HG03575 (cell line): ENCODE data around the gene NACC2.

Source experiments
- ATAC-seq: cut with Tn5 transposase; IDR thresholded peaks from one replicate; pipeline ENCODE4 v1.9.1; 2021; ENCODE audit not compliant: unreplicated experiment, insufficient number of reproducible peaks, low FRiP score; ENCODE audit errors: extremely low read depth

NACC2 gene

DNA sequence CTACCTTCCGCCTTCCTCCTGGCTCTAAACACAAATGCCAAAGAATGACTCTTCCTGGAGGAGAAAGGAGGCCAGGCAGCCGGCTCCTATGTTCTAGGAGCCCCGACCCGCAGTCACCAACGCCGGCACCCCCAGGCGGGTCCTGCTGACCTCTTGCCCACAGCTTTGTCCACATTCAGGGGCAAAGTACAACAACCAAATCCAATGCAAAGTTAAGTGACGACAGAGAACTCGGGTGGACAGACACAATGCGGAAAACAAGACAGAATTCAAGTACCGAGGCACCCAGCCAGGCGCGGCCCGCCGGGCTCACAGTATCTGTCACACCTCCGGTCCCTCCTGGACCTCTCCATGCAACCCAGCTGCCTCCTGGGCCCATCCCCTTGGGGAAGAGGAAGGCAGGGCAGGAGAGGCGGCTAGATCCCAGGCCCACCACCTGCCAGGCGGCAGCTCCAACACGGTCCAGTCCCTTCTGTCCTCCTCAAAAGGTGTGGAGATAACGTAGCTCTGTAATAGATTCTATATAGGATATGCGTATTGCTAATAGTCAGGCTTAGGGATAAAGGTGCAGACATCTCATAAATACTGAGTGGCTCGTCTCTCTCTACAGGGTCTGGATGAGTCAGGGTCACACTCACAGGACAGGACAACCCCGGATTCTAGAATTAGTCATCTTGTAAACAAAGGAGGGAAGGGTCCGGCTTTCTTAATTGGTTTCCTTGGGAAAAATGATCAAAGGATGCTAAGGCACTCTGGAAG, 87.0 kb downstream of the NACC2 start:
- ATAC-seq: no peak

DNA sequence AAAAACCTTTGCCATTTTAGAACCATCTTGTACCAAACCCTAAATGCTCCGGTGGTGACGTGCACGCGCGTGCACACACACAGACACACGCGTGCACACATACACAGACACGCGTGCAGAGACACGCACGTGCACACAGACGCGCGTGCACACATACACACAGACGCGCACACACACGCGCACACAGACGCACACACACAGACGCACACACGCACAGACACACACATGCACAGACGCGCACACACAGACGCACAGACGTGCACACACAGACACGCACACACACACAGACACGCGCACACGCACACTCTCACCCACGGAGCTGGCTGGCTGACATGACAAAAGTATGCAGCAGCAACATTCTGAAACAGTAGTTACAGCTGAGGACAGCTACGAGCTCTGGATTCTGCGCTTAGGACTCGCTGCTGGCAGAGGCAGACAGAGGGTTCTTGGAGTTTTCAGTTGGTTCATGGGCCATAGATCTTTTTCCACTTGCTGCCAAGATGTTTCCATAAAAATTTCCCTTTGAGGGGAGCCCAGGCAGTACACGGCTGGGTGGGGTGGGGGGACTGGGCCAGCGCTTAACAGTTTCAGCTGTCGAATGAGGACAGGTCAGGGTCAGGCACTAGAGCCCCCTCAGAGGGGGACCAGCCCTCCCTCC, 87.7 kb downstream of the NACC2 start:
- no peak for ATAC-seq

DNA sequence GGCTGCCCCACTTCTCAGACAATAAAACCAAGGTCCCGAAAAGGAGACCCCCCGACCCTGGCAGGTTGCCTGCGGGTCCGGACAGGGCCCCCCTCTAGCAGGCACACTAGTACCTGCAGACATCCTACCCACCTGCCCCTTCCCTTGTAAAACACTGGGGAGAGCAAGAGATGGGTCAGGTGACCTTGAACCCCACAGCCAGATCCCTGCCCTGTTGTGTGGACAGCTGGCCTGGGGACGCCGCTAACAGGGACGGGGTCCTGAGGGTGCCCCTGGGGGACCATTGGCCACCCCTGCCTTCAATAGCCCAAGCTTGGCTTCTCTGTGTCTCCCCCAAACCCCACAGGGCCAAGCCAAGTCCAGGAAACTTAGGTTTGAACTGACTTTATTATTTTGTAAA, 88.9 kb downstream of the NACC2 start:
- ATAC-seq: no peak

DNA sequence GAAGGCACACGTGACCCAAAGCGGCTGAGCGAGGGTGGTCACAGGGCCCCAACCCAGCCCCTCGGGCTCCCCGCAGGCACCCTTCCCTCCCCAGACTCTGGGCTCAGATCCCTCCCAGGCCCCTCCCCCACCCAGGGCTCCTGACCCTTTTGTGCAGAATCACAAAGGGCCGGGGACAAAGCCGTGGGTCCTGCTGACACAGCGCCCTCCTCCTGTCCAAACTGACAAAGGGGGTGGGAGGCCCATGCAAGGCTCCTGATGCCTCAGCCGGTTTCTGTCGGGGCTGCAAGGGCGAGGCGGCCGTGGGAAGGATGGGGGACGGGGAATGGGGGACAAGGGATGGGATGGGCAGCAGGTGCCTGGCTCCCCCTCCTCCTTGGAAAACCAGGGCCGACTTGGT, 90.4 kb downstream of the NACC2 start:
- ATAC-seq: no peak

DNA sequence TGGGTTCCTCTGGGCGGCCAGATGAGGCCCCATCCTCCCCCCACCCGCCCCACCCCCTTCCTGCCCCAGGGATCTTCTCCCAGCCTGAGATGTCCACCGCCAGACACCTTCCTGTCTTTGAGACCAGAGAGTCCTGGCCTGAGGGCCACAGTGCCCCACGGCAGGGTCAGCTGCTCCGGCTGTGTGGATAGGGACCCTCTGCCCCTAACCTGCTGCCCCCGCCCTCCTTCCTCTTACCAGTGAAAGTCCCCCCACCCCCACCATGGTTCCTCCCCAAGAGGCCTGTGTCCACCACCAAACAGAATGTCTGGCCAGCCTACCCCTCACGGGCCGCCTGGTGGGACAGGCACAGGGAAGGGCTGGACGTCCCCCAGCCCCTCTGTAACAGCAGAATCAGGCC, 90.9 kb downstream of the NACC2 start:
- ATAC-seq: no peak

DNA sequence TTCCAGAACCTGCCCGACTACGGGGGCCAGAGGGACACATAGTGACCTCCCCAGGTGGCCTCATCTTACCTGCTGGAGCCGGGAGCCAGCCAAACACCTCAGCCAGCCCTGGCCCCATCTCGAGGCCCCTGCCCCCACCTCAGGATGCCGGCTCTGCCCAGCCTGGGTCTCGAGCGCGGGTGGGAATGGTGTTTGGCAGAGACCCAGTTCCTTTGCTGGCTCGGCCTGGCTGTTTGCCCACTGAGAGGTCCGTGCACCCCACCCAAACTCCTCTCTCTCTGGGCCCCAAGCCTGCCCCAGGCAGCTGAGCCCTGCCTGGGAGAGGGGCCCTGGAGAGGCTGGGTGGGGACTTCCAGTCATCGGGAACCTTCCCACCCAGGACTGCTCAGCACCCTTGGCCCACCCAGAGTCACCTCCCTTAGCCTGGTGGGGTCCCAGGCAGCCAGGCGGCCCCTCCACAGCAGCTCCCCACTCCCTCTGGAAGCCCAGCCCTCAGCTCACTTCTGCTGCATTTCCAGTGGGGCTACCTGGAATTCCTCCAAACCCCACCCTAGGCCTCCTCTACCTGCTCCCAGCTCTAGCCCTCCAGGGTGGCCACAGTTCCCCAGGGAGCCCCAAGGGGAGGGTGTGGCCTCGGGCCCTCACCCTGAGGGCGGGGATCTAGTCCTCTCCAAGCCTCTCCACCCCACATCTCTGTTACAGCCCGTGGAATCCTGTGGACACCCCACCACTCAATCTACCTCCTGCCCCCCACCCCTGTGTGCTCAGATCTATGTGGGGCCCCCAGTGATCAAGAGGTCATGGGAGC, 91.5 kb downstream of the NACC2 start:
- no peak for ATAC-seq

DNA sequence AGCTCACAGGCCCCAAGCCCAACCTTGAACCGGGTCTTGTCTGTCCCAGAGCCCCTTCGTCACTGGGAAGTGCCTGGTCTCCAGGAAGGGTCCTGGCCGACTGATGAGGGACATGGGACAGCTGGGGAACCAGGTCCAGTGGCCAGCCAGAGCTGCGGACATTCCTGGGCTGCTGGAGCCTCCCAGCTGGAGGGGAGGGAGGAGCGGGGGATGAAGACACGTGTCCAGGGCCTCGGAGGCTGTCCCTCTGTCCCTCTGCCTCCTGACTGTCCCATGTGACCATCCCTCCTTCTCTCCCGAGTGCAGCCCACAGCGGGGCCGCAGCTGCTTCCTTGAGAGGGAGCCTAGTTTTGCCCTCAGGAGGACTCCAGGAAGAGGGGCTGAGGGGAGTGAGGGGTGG, 92.2 kb downstream of the NACC2 start:
- ATAC-seq: no peak

DNA sequence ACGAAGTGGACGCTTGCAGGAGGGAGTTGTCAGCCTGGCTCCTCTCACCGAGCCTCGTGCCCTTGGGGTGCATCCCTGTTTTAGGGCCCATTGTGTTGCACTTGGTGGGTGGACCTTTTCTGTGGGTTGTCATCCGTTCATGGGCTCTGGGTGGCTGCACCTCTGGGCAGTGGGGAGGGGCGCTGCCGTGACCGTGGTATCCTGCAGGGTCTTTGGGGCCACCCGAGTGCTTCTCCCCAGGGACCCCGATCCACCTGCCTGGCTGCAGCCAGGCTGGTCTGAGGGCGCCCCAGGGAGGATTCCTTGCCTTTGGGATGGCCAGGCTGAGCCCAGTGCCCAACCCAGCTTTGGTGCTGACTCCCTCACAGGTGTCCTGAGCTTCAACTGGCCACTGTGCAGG, 92.9 kb downstream of the NACC2 start:
- no peak for ATAC-seq

DNA sequence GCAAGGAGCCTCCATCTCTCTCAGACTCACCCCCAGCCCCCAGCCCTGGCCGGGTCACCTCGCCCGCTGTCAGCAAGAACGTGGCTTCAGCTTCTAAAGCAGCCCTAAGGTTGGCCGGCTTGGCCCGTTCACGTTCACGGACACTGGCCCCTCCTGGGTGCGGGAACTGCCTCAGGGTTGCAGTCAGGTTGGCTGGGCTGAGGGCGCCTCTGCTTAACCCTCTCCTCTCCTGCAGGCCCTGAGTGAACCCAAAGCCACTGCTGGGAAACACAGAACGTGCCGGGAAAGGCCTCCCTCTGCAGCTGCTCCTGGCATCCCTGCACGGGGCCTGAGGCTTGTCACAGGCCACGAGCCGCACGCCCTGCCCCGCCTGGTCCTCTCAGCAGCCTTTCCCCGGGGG, 93.9 kb downstream of the NACC2 start:
- ATAC-seq: no peak

DNA sequence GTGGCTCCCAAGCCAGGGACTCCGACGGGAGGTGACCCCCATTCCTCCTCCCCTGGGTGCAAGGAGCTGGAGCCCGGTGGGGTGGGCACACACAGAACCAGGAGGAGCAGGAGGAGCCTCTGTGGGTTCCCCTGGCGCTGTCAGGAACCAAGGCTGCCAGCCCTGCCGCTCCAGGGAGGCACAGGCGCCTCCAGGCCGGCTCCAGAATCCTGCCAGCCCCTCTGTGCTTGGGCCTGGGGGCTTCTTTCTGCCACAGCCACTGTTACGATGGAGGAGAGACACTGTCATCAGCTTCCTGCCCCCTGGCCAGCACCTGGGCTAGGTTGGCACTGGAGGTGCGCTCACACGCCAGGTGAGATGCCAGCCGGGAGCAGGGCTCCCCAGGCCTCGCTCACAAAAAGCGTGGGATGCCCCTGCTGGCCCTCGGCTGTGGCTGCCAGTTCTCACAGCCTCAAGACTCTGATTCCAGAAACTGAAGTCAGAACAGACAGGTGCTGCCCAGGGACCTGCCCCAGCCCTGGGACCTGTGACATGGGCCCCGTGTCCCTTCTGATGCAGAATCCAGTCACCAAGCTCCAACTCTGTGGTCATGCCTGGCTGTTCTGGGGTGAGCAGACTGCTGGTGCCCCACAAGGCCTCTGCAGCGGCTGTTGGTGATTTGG, 96.5 kb downstream of the NACC2 start:
- no peak for ATAC-seq

DNA sequence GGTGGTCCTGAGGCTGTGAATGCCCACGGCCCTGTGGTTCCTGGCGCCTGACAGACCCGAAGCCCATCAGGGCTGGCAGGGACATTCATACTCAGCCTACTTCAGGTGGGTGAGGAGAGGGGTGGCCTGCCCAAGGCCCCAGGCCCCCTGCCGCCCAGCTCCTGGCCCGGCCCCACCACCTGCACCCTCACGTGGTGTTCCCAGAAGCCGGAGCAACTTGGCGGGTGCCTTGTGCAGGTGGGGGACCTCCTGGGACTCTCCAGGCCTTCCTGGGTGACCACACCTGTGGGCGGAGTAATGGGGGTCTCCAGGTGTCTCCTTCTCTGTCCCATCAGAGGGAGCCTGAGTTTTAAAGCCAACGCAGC, 97.1 kb downstream of the NACC2 start:
- no peak for ATAC-seq

DNA sequence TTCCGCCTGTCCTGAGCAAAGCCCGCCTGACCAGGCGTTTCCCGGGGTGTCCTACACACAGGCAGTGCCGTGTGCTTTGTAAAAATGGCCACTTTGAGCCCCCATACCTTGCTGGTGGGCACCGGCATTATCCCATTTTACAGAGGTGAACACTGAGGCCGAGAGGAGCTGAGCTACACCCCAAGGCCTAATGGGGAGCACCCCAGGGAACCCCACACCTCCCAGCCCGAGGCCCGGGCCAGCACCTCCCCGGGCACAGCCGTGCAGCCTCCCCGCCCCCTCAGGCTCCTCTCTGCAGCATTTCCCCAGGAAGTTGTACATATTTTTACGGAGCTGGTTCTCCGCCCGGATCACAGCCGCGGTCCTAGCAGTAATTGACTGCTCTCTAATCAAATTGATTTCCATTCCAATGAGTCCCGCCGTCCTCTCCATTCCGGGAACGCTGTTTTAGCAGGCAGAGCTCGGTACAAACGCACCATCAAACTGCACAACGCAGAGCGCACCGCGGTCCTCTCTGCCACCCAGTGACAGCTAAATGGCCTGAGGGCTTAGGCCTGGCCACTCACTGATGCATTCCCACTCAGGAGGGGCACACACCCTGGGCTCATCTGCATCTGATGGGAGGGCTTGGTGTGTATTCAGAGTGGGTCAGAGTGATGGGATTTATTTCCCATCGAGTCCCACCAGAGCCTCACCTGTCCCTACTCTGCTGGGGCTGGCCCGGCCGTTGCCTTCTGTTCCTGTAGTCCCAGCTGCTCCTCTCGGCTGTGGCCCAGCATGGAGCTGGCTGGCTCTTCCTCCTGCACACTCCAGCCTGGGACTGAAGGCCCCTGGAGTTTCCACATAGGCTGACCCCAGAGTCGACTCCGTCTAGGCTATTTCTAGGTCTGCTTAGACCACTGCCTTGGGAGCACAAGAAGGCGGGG, 97.7 kb downstream of the NACC2 start:
- ATAC-seq: no peak

DNA sequence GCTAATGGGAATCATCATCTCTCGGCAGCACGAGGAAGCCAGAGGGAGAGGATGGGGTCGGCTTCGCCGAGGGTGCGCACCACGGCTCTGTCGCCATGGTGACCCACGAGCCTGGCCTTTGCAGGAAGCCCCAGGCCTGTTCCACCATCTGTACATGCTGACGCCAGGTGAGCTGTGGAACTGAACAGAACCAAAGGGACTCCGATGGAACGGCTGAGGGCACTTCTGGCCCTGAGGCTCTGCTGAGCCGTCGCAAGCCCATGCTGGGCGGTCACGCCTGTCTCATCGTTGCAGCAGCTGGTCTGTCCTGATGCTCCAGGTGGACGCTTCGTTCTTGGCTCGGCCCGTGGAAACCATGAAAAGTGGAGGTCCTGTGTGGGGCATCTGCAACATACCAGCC, 99.3 kb downstream of the NACC2 start:
- ATAC-seq: no peak

DNA sequence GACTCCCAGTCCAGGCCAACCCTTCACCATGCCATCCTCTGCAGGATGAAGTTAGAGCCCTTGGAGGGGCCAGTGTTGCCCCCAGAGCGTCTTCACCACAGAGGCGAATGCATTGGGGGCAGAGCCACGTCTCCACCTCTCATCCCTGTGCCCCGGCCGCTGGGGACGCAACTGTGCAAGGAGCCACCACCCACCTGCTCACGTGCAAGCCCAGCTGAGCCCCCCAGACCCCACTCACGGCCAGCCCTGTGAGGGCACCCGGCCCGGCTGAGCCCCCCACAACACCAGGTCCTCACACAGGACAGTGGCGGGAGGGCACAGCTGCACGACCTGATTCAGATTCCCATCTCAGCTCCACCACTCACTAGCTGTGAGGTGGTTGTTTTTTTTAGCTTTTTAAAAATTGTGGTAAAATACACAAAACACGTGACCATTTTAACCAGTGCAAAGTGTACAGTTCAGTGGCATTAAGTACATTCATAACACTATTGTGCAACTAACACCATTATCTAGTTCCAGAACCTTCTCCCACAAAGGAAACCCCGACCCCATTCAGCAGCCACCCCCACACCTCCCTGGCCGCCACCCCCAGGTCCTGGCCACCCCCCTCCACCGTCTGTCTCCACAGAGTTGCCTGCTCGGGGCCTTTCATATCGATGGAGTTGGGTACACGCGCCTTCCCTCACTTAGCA, 100.4 kb downstream of the NACC2 start:
- no peak for ATAC-seq

DNA sequence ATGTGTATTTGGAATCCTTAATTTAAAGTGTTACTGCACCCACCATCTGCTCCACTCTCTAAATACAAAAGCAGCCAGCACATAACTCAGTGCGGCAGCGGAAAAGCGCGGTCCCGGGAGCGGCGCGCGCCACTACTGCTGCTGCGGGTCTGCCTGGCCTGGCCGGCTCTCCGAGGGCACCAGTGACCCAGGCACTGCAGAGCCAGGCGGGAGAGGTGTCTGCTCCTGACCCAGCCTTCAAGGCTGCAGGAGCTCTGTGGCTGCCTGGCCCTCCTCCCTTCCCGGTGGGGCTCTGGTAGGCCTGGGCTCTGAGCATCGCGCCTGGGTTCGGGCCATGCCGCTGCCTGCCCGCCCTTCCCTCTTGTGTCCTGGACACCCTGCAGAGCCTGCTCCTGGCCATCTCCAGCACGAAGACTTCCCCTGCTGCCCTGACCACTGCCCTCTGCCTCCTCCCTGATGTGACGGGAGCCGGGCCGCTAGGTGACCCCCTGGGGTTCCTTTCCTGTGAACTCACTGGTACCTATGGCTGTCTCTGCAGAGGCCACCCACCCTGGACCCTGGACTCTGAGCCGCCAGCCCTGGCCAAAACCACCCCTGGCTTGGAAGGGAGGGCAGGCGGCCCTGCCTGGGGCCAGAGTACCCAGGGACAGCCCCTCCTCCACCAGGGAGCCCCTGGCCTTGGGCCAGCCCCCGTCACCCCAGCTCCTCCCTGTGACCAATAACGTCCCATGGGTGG, 101.2 kb downstream of the NACC2 start:
- no peak for ATAC-seq

DNA sequence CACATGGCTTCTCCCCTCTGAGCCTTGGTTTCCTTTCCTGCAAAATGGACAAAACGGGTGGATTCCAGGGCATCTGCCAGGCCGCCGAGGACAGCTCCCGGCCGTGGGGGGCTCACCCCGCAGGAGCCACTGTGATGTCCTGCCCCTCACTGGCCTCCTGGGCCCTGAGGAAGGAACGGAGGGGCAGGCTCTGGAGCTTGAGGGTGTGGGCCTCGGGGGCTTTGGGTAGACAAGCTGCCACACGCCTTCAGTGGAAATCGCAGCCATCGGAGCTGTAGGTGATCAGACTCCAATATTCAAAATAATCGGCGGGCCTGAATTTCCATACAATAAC, 101.7 kb downstream of the NACC2 start:
- no peak for ATAC-seq

DNA sequence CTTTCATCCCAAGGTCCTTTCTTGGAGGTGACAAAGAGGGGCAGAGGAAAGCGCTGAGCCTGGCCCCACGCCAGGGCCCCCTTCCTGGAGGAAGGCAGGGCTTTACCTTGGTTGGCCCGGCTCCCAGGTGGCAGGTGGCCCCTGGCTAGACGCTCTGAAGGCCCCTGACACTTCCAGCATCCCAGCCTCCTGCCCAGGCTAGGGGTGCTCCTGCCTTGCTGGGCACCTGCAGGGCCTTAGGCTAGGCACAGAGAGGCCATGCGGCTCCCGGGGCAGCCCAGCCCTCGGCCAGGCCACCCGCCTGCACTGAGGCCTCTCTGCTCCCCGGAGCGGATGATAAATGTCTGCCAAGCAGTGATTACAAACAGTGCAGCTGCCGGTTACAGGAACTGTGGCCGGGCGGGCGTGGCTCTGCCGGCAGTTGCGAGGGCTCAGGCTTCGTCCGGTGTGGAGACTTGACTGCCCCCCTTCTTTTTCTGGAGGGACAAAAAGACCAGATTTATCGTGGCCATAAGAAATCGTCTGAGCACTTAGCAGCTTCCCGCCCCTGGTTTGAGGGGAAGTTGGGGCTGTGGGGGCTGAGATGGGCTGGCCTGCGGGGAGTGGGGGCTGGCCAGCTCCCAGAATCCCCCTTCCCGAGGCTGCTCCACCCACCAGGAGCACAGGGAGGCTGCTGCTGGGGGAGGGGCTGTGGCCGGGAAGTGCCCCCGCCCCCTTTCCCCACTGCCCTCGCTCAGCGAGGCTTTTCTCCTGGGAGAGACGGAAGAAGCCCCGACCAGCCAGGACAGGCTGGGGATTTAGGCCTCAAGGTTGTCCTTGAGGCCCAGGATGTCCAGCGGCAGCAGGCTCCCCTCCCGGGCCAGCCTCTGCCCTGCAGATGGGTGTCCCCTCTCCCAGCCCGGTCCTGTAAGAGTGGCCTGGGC, 102.3 kb downstream of the NACC2 start:
- no peak for ATAC-seq
